HG02943 (cell line): ENCODE results near the gene CDX1.

Experiments used
- ATAC-seq: cut with Tn5 transposase; IDR thresholded peaks from one replicate; pipeline ENCODE4 v1.9.1; 2021; ENCODE audit warnings: mild to moderate bottlenecking, low read depth, moderate library complexity; ENCODE audit not compliant: unreplicated experiment

CDX1 gene

DNA sequence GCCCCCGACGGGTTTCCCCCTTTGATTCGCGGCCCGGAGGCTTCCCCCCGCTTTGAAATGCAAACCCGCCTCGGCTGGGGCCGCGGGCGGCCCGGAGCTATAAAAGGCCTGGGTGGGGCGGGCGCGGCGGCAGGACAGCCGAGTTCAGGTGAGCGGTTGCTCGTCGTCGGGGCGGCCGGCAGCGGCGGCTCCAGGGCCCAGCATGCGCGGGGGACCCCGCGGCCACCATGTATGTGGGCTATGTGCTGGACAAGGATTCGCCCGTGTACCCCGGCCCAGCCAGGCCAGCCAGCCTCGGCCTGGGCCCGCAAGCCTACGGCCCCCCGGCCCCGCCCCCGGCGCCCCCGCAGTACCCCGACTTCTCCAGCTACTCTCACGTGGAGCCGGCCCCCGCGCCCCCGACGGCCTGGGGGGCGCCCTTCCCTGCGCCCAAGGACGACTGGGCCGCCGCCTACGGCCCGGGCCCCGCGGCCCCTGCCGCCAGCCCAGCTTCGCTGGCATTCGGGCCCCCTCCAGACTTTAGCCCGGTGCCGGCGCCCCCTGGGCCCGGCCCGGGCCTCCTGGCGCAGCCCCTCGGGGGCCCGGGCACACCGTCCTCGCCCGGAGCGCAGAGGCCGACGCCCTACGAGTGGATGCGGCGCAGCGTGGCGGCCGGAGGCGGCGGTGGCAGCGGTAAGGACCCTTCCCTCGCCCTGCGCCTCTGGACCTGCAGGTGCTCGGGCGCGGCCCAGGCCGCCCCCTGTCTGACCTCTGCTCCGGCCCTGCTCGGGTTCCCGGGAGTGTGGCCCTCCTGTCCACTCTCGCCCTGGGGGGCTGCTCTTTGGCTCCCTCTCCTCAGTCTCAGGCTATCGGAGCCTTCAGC lies at the start of gene CDX1:
CDX1 (plus strand) TSS at position 129 of the 862 bp plus-strand sequence; CDS start at position 228, 99 bp downstream.
- no peak for ATAC-seq

DNA sequence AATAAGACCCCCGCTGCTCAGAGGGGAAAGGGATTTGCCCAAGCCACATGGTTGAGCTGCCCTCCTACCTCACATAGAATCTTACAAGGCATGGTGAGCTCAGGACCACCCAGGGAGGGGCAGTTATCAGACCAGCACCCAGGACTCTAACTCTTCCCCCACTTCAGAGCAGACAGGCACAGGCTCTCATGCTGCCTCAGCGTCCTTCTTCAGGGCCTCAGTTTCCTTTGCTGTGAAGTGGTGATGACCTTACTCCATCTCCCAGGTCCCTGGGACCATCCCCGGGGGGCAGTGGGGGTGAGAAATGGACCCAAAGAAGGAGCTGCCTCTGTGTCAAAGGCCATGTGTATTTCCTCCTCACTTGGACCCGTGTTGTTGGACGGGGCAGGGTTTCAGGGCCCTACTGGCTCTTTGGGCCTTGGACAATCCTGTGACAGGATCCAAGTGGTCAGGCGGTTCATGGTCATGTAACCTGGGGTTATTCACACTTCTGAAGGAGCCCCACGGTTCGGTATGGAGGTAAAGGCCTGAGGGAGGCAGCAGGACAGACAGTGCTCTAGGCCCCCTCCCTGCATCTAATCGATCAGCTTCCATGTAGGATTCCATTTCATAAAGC lies 48.5 kb upstream of the CDX1 start:
- no peak for ATAC-seq

DNA sequence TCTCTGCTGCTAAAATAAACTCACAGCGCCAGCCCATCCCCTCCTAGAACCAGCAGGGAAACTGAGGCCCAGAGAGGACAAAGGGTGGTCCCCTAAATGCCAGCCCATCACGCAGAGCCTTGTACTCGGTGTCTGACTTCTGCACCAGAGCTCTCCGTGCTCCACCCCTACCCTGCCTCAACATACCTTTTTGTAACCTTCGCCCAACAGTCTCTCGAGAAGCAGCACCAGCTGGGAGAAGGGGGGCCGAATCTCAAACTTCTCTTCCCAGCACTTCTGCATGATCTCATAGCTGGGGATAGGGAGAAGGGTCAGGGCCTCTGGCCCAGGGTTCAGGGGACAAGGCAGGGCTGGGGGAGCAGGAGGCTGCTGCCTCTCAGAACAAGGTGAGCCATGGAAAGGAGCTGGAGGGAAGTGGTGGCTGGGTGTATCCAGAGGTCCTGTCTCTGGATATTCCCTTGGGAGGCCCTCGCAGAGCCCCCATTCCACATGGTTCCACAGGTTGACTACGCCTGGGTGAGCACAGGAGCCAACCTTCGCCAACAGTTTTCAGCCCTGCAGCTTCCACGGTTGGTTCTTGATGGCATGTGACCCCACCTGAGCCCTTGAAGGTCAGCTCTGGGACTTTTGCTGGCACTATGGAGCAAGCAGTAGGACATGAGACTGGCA lies 47.9 kb upstream of the CDX1 start:
- no peak for ATAC-seq

DNA sequence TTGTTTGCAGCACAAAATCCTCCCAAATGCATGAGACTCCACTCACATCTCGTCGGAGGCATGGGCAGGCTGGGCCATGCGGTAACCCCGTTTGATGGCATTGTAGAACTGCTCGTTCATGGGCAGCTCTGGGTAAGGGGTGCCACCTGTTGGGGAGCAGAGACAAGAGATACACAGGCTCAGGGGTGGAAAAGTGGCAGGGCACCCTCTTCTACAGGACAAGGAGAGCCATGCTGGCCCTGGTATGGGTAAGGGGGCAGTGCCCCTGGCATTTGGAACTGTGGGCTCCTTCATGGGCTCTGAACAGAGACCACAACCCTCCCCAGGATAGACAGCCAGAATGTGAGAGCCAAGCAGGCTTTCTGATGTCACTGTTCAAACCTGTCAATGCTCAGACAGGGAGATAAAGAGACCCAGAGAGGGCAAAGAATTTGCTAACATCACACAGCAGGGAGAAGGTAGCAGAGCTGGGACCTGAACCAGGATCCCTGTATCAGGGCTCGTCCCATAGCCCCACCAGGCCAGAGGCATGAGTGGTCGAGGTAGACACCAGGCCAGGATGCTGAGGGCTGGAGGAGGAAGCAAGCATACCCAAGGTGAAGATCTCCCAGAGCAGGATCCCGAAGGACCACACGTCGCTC lies 47.0 kb upstream of the CDX1 start:
- no peak for ATAC-seq

DNA sequence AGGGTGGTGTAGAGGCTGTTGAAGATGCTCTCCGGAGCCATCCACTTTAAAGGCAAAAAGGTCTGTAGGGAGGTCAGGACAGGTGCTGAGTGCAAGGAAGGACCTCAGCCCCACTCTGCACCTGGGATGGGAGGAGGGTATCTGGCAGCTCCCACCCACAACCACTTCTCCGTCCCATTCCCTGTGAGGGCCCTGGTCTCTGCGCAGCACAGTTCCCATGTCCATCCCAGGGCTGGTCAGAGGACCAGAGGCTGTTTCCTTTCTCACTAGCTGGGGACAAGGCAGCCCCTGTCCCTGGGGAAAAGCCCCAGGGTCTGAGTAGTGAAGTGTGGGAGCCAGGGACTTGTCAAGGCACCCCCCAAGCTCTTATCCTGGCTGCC lies 46.5 kb upstream of the CDX1 start:
- ATAC-seq: no peak

DNA sequence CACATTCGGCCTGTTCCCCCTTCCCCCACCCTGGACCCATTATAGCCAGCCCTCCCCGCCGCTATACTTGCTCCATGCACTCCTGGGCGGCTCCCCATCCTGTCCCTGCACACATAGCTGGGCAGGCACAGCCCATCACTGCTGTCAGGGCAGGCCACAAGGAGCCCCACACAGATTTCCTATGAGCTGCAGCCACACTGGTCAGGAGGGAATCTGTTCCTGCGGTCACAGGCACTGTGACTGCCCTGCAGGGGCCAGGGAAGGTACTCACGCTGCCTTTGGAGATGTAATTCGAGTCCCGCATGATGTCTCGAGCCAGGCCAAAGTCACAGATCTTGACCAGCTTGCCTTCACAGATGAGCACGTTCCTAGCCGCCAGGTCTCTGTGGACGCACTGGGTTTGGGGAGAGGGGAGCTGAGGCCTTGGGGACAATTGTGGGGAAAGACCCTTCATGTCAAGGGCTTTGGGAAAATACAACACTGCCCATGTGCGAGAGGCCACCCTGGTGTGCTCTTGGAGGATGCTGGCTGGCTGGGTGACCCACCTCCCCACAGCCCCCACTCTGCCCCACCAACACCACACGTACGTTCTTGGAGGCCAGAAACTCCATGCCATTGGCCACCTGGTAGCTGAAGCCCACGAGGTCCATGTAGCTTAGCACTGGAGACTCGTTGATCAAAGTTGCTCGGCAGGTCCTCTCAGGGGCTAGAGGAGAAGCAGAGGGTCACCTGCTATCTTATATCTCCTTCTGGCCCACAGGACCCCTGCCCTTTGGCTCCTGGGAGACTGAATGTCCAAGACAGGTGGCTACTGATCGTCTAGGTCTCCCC lies 45.7 kb upstream of the CDX1 start:
- ATAC-seq: no peak

DNA sequence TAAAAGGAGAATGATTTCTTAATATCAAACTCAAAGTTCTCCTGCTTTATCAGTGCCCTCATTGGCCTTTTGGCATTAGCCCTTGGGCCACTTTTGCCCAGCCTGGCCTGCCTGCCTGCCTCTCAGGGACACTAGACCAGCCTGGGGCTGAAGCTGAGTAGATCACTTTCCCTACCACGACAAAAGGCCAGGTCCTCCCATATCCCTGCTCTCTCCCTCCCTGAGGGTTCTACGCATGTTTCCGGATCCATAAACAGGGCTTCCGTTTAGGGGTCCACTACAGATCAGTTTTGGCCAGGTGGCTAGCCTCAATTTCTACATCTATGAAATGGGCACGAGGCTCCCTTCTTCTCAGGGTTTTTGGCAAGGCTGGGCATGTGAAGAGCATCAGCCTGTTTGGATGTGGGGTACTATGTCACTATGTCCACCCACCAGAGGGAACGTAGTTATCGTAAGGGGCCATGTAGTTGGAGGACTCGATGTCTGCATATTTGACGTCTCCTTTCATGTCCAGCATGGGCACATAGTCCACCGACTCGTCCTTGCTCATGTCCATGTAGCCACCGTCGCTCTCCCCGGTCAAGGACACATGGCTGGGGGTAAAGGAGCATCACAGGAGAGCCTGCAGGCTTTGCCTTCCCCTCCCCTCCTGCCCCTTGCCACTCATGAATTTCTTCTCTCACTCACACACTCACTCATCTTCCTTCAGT lies 45.0 kb upstream of the CDX1 start:
- no peak for ATAC-seq

DNA sequence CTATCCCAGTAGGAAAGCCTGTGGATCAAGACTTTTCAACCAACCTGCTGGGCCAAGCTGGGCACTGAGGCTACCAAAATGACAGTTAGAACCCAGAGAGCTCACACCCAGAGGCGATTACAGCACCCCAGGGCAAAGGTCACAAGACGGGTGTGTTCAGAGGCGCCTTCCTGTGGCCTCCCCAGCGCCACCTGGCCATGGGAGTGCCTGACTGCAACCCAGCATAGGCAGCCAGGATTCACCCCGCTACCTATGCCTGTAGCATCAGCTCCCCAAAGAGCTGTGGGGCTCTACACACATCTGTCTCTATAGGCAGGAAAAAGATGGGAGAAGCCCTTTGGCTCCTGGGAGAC lies 44.4 kb upstream of the CDX1 start:
- ATAC-seq: peak; percentile 73

DNA sequence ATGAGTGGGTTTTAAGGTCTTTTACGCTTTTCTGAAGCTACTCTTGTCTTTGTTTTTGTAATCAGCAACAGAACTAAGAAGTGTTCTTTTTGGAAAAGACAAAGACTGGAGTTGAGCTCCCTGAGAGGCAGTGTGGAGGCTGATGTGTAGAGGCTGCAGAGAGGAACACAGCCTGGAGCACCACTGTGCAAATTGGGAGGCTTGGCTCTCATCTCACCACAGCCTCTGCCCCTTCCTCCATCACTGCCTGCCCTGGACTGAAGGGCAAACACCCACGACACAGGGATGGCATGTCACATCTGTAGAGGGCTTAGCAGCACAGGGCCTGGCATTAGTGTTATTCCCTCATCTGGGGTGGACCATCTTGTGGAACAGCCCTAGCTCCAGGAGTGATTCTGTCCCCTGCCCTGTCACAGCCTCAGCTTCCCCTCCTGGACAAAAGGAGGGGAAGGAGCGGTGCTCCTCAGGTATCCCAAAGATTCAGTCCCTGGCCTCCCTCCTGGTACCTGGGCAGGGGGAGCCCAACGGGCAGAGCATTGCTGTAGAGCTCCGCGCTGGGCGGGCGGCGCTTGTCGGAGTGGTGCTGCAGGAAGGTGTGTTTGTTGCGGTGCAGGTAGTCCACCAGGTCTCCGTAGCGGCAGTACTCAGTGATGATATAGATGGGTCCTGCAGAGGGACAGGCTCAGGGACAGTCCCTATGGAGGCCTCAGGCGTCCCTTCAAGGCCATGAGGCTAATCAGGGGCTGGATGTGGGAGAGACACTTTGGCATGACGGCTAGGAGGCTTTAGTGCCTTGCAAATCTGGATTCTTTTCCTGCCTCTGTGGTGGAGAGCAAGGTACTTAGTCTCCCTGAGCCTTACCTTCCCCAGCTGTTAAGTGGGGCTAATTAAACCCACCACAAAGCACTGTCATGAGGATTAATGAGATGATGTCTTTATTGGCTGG lies 43.8 kb upstream of the CDX1 start:
- no peak for ATAC-seq

DNA sequence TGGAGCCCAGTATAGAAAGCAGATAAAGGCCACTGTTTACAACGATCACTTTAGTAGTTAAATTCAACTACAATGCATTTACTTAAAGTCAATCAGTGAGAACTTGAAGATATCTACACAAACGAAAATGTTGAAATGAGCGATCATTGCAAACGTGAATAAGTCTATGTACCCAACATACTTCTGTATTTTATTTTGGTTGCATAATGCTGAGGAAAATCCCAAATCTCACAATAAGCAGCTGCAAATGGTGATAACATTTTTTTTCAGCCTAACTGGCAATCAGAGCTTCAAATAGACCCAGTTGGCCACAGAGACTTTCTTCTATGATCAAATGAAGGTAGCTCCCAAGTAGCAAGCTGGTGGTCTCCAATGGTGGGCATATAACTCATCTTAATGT lies 43.0 kb upstream of the CDX1 start:
- ATAC-seq: no peak

DNA sequence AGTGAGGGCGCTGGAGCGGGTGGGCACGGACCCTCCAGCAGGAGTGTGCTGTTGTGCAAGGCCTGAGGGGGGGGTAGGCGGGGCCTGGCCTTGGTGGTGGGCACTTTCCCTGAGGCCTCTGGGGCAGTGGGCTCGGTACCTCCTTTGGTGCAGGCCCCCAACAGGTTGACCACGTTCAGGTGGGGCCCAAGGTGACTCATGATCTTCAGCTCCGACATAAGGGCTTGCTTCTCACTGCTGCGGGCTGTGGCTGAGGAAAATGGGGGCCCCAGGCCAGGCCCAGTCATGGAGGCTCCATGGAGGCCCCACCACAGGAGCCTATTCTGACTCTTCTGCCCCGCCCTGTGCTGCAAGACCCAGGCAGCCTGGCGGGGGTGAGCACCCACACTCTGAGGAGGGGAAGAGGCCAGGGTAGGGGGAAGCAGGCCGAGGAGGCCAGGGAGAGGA lies 42.4 kb upstream of the CDX1 start:
- ATAC-seq: no peak

DNA sequence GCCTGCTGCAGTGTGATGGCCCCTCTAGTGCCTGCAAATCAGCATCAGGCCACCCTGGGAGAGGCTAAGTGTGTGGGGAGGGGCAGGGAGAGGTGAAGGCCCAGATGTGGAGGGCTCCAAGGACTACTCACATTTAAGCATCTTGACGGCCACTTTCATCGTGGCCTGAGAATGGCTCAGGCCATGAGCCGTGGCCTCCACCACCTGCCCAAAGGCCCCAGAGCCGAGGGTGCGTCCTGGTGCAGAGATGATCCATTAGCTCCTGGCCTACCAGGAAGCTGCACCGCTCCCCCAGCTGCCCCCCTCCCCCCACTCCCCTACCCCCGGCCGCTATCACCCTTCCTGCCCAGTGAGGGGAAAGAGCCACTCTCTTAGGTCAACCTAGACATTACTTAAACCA lies 42.0 kb upstream of the CDX1 start:
- no peak for ATAC-seq

DNA sequence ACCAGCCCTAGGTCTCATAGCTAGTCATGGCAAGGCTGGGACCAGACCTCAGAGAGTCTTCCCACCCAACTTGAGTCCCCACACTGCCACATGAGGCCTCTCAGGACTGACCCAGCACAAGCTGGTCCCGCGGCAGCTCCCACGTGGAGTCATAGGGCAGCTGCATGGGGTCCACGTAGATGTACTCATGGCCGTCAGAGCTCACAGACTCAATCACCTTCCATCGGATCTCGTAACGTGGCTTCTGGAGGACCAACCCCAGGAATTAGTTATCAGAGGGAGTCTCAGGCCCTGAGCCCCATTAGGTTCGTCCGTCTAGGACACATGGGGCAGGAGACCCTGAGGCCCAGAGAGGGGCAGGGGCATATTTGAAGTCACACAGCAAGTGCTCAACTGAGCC lies 41.2 kb upstream of the CDX1 start:
- ATAC-seq: no peak

DNA sequence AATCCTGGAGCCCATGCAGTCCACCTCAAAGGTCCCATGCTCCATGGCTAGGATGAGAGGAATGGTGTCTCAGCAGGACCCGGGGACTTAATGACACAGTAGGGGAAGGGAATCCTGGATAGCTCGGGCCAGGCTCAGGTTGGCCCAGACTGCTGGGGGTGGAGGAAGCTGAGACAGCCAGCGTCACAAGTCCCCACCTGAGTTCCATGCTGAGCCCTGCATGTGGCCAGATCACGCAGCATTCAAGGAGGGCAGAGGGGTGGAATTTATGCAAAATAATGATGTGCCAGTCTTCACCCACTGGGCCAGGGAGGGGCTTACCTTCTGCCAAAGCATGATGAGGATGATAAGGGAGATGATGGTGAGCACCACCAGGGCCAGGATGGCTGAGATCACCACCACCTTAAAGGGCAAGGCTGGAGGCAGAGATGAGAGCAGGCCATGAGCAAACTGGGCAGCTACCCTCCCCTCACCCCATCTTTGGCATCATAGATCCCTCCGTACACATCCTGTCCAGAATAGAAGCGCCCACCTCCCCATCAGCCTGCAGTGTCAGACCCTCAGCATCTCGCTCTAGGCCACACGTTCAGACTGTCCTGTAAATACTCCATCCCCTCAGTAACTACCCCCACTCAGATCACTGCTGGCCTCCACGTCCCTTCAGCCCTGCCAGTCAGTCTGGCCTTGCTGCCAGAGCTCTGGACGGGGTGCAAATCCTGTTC lies 40.2 kb upstream of the CDX1 start:
- ATAC-seq: no peak

DNA sequence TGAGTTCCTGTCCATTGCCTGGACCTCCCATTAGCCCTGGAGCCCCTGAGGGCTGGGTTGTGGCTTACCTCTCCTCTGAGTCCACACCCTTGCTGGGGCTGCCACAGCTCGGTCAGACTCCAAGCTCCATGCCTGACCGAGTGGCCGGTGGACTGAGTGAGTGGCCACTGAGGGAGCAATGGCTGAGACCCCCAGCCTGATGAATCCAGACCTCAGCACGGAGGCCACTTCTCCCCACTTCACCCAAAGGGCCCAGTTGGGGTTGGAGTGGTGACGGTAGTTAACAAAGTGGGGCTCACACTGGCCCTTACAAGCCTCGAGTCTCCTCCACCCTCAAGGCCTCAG lies 39.7 kb upstream of the CDX1 start:
- ATAC-seq: no peak

DNA sequence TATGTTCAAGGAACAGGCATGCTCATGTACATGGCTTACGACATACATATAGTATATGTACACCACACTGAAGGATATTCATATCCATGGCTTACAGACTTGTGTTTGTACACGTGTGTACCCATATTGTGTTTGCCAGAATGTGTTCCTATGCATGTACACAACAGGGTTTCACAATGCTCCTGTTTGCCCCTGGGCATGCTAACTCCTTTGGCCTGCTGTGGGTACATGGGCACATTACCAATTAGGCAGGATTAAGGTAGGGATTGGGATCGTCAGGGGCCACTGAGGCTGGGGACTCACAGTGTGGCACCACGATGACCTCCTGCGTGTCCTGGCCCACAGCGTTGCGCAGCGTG lies 37.1 kb upstream of the CDX1 start:
- ATAC-seq: no peak

DNA sequence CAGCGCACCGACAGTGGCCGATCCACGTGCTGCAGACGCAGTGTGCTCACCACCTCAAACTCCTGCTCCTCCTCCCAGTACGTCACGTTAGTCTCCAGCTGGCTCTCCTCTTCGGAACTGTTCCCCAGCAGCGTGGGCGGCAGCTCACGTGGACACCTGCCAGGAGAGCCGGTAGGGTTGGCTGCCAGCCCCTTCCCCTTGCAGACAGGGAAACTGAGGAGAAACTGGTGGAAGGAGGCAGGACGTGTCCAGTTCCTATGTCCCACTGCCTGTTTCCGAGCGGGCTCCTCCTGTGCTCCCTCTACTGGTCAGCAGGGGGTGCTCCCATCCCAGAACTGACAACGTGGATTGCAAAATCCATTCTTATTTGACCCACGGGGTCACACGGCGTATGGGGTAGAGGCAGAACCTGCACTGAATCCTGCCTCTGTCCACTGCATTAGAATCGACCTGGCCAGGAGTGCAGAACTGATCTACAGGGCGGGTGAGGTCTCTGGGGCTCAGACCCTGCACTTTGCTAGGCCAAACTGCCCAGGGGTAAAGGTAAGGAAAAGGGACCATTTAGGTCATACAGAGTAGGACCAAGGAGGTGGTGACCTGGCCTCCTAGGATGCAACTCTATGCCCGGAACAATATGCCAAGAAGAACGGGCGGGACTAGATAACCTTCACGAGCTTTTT lies 36.6 kb upstream of the CDX1 start:
- no peak for ATAC-seq

DNA sequence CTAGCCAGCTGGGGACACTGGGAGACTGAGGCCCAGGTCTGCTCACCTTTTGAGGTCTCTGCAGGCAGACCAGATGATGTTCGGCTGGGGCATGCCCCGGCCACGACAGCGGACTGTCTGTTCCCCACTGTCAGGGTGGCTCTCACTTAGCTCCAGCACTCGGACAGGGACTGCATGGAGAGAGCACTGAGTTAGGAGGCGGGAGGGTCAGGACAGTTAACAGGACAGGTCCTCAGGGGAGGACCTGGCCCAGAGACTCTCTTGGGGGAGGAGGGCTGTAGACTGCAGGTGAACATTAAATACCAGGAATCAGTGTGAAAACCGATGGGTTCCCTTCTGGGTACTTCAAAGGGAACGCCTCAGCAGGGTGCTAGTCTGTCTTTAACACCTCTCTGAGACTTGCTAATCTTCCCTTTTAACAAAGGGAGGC lies 36.1 kb upstream of the CDX1 start:
- ATAC-seq: no peak
